ENCODE results near the gene CAST. TPM values are rescaled to one million over a fixed set of nuclear protein-coding genes. Genes with fewer than 3 reads are reported as not detected.

The CAST gene
- total RNA-seq, 2 donors from 2014 or later = 315 to 490 TPM

GRCh38 chr5:96671441-96671840, 9.3 kb downstream of the CAST start:
- TF ChIP-seq CTCF (IDR thresholded peaks at IDR 0.05) = no peak
- Histone ChIP-seq H3K27me3 (no peaks in the 10 kb centered on the region), H3K9ac (ENCODE audit: low read depth in 2 of 2, low read length in 2 of 2) (peak overlapping the region in 1 of 2 donors; percentile 65), H3K9me3 (no peaks in the 10 kb centered on the region), H3K27ac (peak overlapping the region; percentile 79), H3K36me3 (no peaks in the 10 kb centered on the region), H3K4me3 (no peak overlapping the region), H3K4me1 (peaks cover 10% of the 10 kb centered on the region)
- no peak for DNase-seq
- intact Hi-C loops (cut with DNase I) = no loop called here

GRCh38 chr5:96673127-96673526, 11.0 kb downstream of the CAST start:
- H3K4me3 ChIP-seq = no peak overlapping the region

GRCh38 chr5:96675882-96676281, 13.7 kb downstream of the CAST start:
- Histone ChIP-seq H3K4me3 (no peak overlapping the region), H3K27me3 (no peaks in the 10 kb centered on the region), H3K4me1 (no peaks in the 10 kb centered on the region), H3K27ac (no peak overlapping the region), H3K36me3 (no peaks in the 10 kb centered on the region), H3K9ac (ENCODE audit: low read depth in 2 of 2, low read length in 2 of 2) (no peak overlapping the region), H3K9me3 (no peaks in the 10 kb centered on the region)
- DNase-seq = no peak
- TF ChIP-seq CTCF (IDR thresholded peaks at IDR 0.05) = no peak
- intact Hi-C loops (cut with DNase I) = no loop called here

More at GRCh38 chr5:96673127-96673526, 11.0 kb downstream of the CAST start:
- Histone ChIP-seq H3K36me3 (no peaks in the 10 kb centered on the region), H3K27me3 (no peaks in the 10 kb centered on the region), H3K9ac (ENCODE audit: low read depth in 2 of 2, low read length in 2 of 2) (no peak overlapping the region), H3K9me3 (no peaks in the 10 kb centered on the region), H3K4me1 (peaks cover 10% of the 10 kb centered on the region), H3K27ac (no peak overlapping the region)
- TF ChIP-seq CTCF (IDR thresholded peaks at IDR 0.05) = no peak
- intact Hi-C loops (cut with DNase I) = no loop called here
- no peak for DNase-seq

- no peak for DNase-seq
- Histone ChIP-seq H3K9me3 (no peaks in the 10 kb centered on the region), H3K9ac (ENCODE audit: low read depth in 2 of 2, low read length in 2 of 2) (no peak overlapping the region), H3K27ac (no peak overlapping the region), H3K4me1 (no peaks in the 10 kb centered on the region), H3K4me3 (no peak overlapping the region), H3K27me3 (no peaks in the 10 kb centered on the region), H3K36me3 (no peaks in the 10 kb centered on the region)
- no peak for TF ChIP-seq CTCF (IDR thresholded peaks at IDR 0.05)
- intact Hi-C loops (cut with DNase I) = no loop called here
Observed at GRCh38 chr5:96677496-96677895, 15.3 kb downstream of the CAST start.

GRCh38 chr5:96679293-96679692, 17.1 kb downstream of the CAST start:
- H3K9me3 ChIP-seq = no peaks in the 10 kb centered on the region
- H3K27ac ChIP-seq = no peak overlapping the region
- no peak for TF ChIP-seq CTCF (IDR thresholded peaks at IDR 0.05)
- no peaks in the 10 kb centered on the region for H3K36me3 ChIP-seq
- DNase-seq = no peak
- no peak overlapping the region for H3K9ac ChIP-seq (ENCODE audit: low read depth in 2 of 2, low read length in 2 of 2)
- H3K27me3 ChIP-seq = no peaks in the 10 kb centered on the region
- H3K4me1 ChIP-seq = no peaks in the 10 kb centered on the region
- no peak overlapping the region for H3K4me3 ChIP-seq
- intact Hi-C loops (cut with DNase I) = no loop called here

Measured in colonic mucosa (tissue), 4 donors.